ENCODE data around the gene KLHL29. TPM values are rescaled to one million over a fixed set of nuclear protein-coding genes. Genes with fewer than 3 reads are reported as not detected.

The KLHL29 gene
- total RNA-seq, 1 donor from 2014 or later = 15.1 TPM

GRCh38 chr2:23685706-23686105 is 300.7 kb downstream of the KLHL29 start:
- intact Hi-C loops (cut with DNase I) = no loop called here
- ATAC-seq (no peak), DNase-seq (no peak)
- TF ChIP-seq CTCF (IDR thresholded peaks at IDR 0.05) = no peak
- Histone ChIP-seq H3K4me1 (no peaks in the 10 kb centered on the region), H3K27me3 (no peaks in the 10 kb centered on the region), H3K9me3 (no peaks in the 10 kb centered on the region), H3K4me3 (no peak overlapping the region), H3K36me3 (no peaks in the 10 kb centered on the region), H3K27ac (no peak overlapping the region)

GRCh38 chr2:23686405-23687029 is 301.5 kb downstream of the KLHL29 start:
- H3K4me3 ChIP-seq = no peak overlapping the region
- H3K27me3 ChIP-seq = no peaks in the 10 kb centered on the region
- H3K36me3 ChIP-seq = no peaks in the 10 kb centered on the region
- no peaks in the 10 kb centered on the region for H3K4me1 ChIP-seq
- H3K27ac ChIP-seq = no peak overlapping the region
- no peak for TF ChIP-seq CTCF (IDR thresholded peaks at IDR 0.05)
- H3K9me3 ChIP-seq = no peaks in the 10 kb centered on the region
- ATAC-seq (no peak), DNase-seq (no peak)
- intact Hi-C loops (cut with DNase I) = no loop called here

GRCh38 chr2:23687214-23687613 is 302.2 kb downstream of the KLHL29 start:
- H3K36me3 ChIP-seq = no peaks in the 10 kb centered on the region
- intact Hi-C loops (cut with DNase I) = no loop called here
- H3K27me3 ChIP-seq = no peaks in the 10 kb centered on the region
- no peak for ATAC-seq
- no peak for TF ChIP-seq CTCF (IDR thresholded peaks at IDR 0.05)
- no peak overlapping the region for H3K4me3 ChIP-seq
- no peaks in the 10 kb centered on the region for H3K9me3 ChIP-seq
- no peak overlapping the region for H3K27ac ChIP-seq
- H3K4me1 ChIP-seq = no peaks in the 10 kb centered on the region
- no peak for DNase-seq

GRCh38 chr2:23687713-23688112 is 302.7 kb downstream of the KLHL29 start:
- no peaks in the 10 kb centered on the region for H3K36me3 ChIP-seq
- intact Hi-C loops (cut with DNase I) = no loop called here
- no peak for ATAC-seq
- no peak for DNase-seq
- H3K4me1 ChIP-seq = no peaks in the 10 kb centered on the region
- no peak for TF ChIP-seq CTCF (IDR thresholded peaks at IDR 0.05)
- no peak overlapping the region for H3K4me3 ChIP-seq
- no peaks in the 10 kb centered on the region for H3K27me3 ChIP-seq
- H3K9me3 ChIP-seq = no peaks in the 10 kb centered on the region
- no peak overlapping the region for H3K27ac ChIP-seq

GRCh38 chr2:23688486-23689130 is 303.6 kb downstream of the KLHL29 start:
- no peaks in the 10 kb centered on the region for H3K4me1 ChIP-seq
- DNase-seq (no peak), ATAC-seq (no peak)
- no peaks in the 10 kb centered on the region for H3K9me3 ChIP-seq
- no peaks in the 10 kb centered on the region for H3K36me3 ChIP-seq
- no peak overlapping the region for H3K4me3 ChIP-seq
- H3K27me3 ChIP-seq = no peaks in the 10 kb centered on the region
- intact Hi-C loops (cut with DNase I) = no loop called here
- no peak for TF ChIP-seq CTCF (IDR thresholded peaks at IDR 0.05)
- H3K27ac ChIP-seq = no peak overlapping the region

Measured in upper lobe of right lung (tissue), 1 donor.